HCT116 (cell line): ENCODE measurements around the gene TMEFF2. TPM values are rescaled to one million over a fixed set of nuclear protein-coding genes. Genes with fewer than 3 reads are reported as not detected.

Source experiments
- ATAC-seq: fragments of 200-7000 bp; cut with Tn5 transposase; 2 replicates; pipeline ENCODE4 v1.9.1; 2020; ENCODE audit warnings: mild to moderate bottlenecking, moderate library complexity
- BruUV-seq: library from RNA; stranded (reverse); fragments of 400-500 nt; replicated peaks from 2 replicates; lab custom pipeline; 2021; lab: Mats Ljungman, UMichigan
- CTCF ChIA-PET: fragments of 300-600 bp; sonication (Branson Sonifier 250); formaldehyde crosslinking; loops from one replicate; lab custom pipeline; 2021; ENCODE audit warnings: antibody characterized with exemption; lab: Charles Lee
- POLR2A ChIA-PET: fragments of 300-600, 350-600 bp; sonication (Branson Sonifier 250); formaldehyde crosslinking; loops from one replicate; lab custom pipeline; 2021; ENCODE audit warnings: antibody characterized with exemption; lab: Charles Lee
- RAD21 ChIA-PET, 2 experiments: fragments of 300-600 bp; sonication (Branson Sonifier 250); formaldehyde crosslinking; loops; one replicate each; lab custom pipeline; 2023; ENCODE audit warnings: low total read pairs in 2 of 2; ENCODE audit not compliant: uncharacterized antibody in 2 of 2, unreplicated experiment in 2 of 2, low non-redundant PET in 1 of 2; lab: Charles Lee
- DNase-seq: peaks from one replicate; pipeline ENCODE4 v3.0.0-alpha.2; 2010; ENCODE audit warnings: low read depth, low spot score
- H2AFZ ChIP-seq: fragments of 200-600 bp; shearing (Covaris generic), sonication (generic); 2 replicates; pipeline ENCODE4 v1.6.1; 2017; ENCODE audit warnings: low read depth, mixed run types, mixed read lengths, antibody characterized with exemption, low read length; ENCODE audit not compliant: poor library complexity, severe bottlenecking
- H3K27ac ChIP-seq: 2 replicates; pipeline ENCODE4 v1.5.1; 2012; ENCODE audit warnings: low read depth, low read length
- H3K27me3 ChIP-seq: fragments of 200-600 bp; sonication (generic); 2 replicates; pipeline ENCODE4 v1.6.1; 2016; ENCODE audit warnings: mixed run types, low read length, mixed read lengths; ENCODE audit not compliant: insufficient read depth
- H3K36me3 ChIP-seq, 2 experiments: fragments of 200-500 bp in 1 of 2; fragments of 200-600 bp in 1 of 2; sonication (Bioruptor generic) in 1 of 2; sonication (generic) in 1 of 2; 2 replicates each; pipeline versions ENCODE4 v1.5.1 to v1.6.1; 2014 to 2016; ENCODE audit warnings: low read length in 2 of 2, inconsistent platforms in 1 of 2, mixed read lengths in 1 of 2, mixed run types in 1 of 2; ENCODE audit not compliant: insufficient read depth in 2 of 2, control insufficient read depth in 1 of 2
- H3K4me1 ChIP-seq, 2 experiments: fragments of 200-600 bp in 1 of 2; sonication (generic) in 1 of 2; 2 replicates each; pipeline versions ENCODE4 v1.5.1 to v1.6.1; 2012 to 2017; ENCODE audit warnings: low read length in 2 of 2, inconsistent platforms in 1 of 2, mild to moderate bottlenecking in 1 of 2, mixed read lengths in 1 of 2, mixed run types in 1 of 2, moderate library complexity in 1 of 2; ENCODE audit not compliant: insufficient read depth in 2 of 2, control insufficient read depth in 1 of 2
- H3K4me2 ChIP-seq: fragments of 200-600 bp; sonication (generic); 2 replicates; pipeline ENCODE4 v1.6.1; 2017; ENCODE audit warnings: mixed run types, low read length, mixed read lengths
- H3K4me3 ChIP-seq, 2 experiments: fragments of 200-600 bp in 1 of 2; sonication (generic) in 1 of 2; replicated peaks in 1 of 2; 2 replicates each; pipeline ENCODE4 v1.5.1; 2011 to 2016; ENCODE audit warnings: low read length in 2 of 2, control low read depth in 1 of 2, low read depth in 1 of 2, mild to moderate bottlenecking in 1 of 2, mixed read lengths in 1 of 2, mixed run types in 1 of 2
- H3K79me2 ChIP-seq: fragments of 200-600 bp; sonication (generic); 2 replicates; pipeline ENCODE4 v1.6.1; 2017; ENCODE audit warnings: mild to moderate bottlenecking, mixed run types, low read length, moderate library complexity, mixed read lengths; ENCODE audit not compliant: insufficient read depth
- H3K9ac ChIP-seq: fragments of 200-600 bp; sonication (generic); 2 replicates; pipeline ENCODE4 v1.6.1; 2016; ENCODE audit warnings: low read length, mixed read lengths
- H3K9me2 ChIP-seq: fragments of 200-600 bp; sonication (generic), shearing (Covaris generic); 2 replicates; pipeline ENCODE4 v1.6.1; 2017; ENCODE audit warnings: mixed run types, mild to moderate bottlenecking, moderate library complexity; ENCODE audit not compliant: insufficient read depth
- H3K9me3 ChIP-seq, 2 experiments: fragments of 200-500 bp in 1 of 2; fragments of 200-600 bp in 1 of 2; sonication (Bioruptor generic) in 1 of 2; sonication (generic) in 1 of 2; 2 replicates each; pipeline ENCODE4 v1.6.1; 2014 to 2017; ENCODE audit warnings: low read length in 2 of 2, mixed read lengths in 2 of 2, inconsistent platforms in 1 of 2, low read depth in 1 of 2, mild to moderate bottlenecking in 1 of 2, mixed run types in 1 of 2, moderate library complexity in 1 of 2; ENCODE audit not compliant: control insufficient read depth in 1 of 2, insufficient read depth in 1 of 2
- H4K20me1 ChIP-seq: fragments of 200-600 bp; sonication (generic), shearing (Covaris generic); 2 replicates; pipeline ENCODE4 v1.6.1; 2017; ENCODE audit warnings: mixed run types, mild to moderate bottlenecking, moderate library complexity; ENCODE audit not compliant: insufficient read depth
- EGR1 ChIP-seq: IDR thresholded peaks from 2 replicates; pipeline ENCODE4 v1.6.1; 2012; ENCODE audit warnings: low read depth
- EZH2phosphoT487 ChIP-seq: fragments of 200-600 bp; IDR thresholded peaks from 2 replicates; pipeline ENCODE4 v1.6.1; 2018; ENCODE audit warnings: antibody characterized with exemption, borderline replicate concordance
- FOSL1 ChIP-seq: IDR thresholded peaks from 2 replicates; pipeline ENCODE4 v1.6.1; 2012; ENCODE audit warnings: low read depth
- POLR2AphosphoS5 ChIP-seq: IDR thresholded peaks from 2 replicates; pipeline ENCODE4 v1.6.1; 2011; ENCODE audit warnings: mild to moderate bottlenecking, low read depth, low read length, moderate library complexity
- RAD21 ChIP-seq: IDR thresholded peaks from 2 replicates; pipeline ENCODE4 v1.6.1; 2012; ENCODE audit warnings: low read depth, mild to moderate bottlenecking
- REST ChIP-seq: IDR thresholded peaks from 2 replicates; pipeline ENCODE4 v1.6.1; 2012; ENCODE audit warnings: low read depth
- SIN3A ChIP-seq: IDR thresholded peaks from 2 replicates; pipeline ENCODE4 v1.6.1; 2012; ENCODE audit warnings: low read depth
- SP1 ChIP-seq: IDR thresholded peaks from 2 replicates; pipeline ENCODE4 v1.6.1; 2012; ENCODE audit warnings: low read depth
- SRF ChIP-seq: IDR thresholded peaks from 2 replicates; pipeline ENCODE4 v1.6.1; 2012; ENCODE audit warnings: low read depth
- YY1 ChIP-seq: IDR thresholded peaks from 2 replicates; pipeline ENCODE4 v1.6.1; 2011; ENCODE audit warnings: low read length, low read depth, moderate library complexity, mild to moderate bottlenecking; ENCODE audit not compliant: insufficient replicate concordance; ENCODE audit errors: extremely low read depth
- ZBTB33 ChIP-seq: IDR thresholded peaks from 2 replicates; pipeline ENCODE4 v1.6.1; 2011; ENCODE audit warnings: mild to moderate bottlenecking, low read length, moderate library complexity; ENCODE audit not compliant: insufficient replicate concordance; ENCODE audit errors: extremely low read depth
- ZNF274 ChIP-seq: fragments of 200-500 bp; sonication (Bioruptor generic); IDR thresholded peaks from 2 replicates; pipeline ENCODE4 v1.6.1; 2014; ENCODE audit warnings: mild to moderate bottlenecking, low read depth, low read length, inconsistent platforms
- intact Hi-C: fragments of 100-400 bp; cut with micrococcal nuclease; formaldehyde crosslinking; loops from 2 replicates; pipeline ENCODE4 v1.10.0; 2022
- total RNA-seq: library from RNA; stranded (reverse); gene quantifications from one replicate; pipeline ENCODE4 v1.2.1, GENCODE V29; 2021; ENCODE audit not compliant: unreplicated experiment

TMEFF2 gene
- total RNA-seq, 1 experiment from 2014 or later, result not detected

- Histone ChIP-seq H3K27ac (no peak overlapping the region), H3K4me3 (no peak overlapping the region), H3K9me2 (peaks cover 5% of the 10 kb centered on the region; the same call in 1 of the 2 replicates), H3K4me1 (no peaks in the 10 kb centered on the region), H3K36me3 (no peaks in the 10 kb centered on the region), H3K9me3 (no peaks in the 10 kb centered on the region), H3K4me2 (no peak overlapping the region), H2AFZ (no peak overlapping the region), H3K9ac (no peak overlapping the region), H4K20me1 (no peaks in the 10 kb centered on the region), H3K79me2 (no peaks in the 10 kb centered on the region), H3K27me3 (no peaks in the 10 kb centered on the region)
- no peak for ATAC-seq
- DNase-seq, result no peak
- no TSS peak for BruUV-seq
- ChIA-PET RAD21 (no interaction called here), CTCF (no interaction called here), POLR2A (no interaction called here)
- TF ChIP-seq ZNF274 (no peak), YY1 (no peak), SRF (no peak), RAD21 (no peak), REST (no peak), SP1 (no peak), EGR1 (no peak), FOSL1 (no peak), POLR2AphosphoS5 (no peak), SIN3A (no peak), ZBTB33 (no peak), EZH2phosphoT487 (no peak)
- intact Hi-C loops, result loop anchor here (2.0 kb wide), 1 partner anchor 20 kb away; no protein-coding TSS in a partner anchor
These were observed 125.8 kb downstream of the TMEFF2 start for GRCh38 chr2:192068966-192069365.
